ENCODE measurements around the gene FOXL2. TPM values are rescaled to one million over a fixed set of nuclear protein-coding genes. Genes with fewer than 3 reads are reported as not detected.

The FOXL2 gene
- total RNA-seq, 6 experiments from 2014 or later: 0.71 to 8.0 (median 7.0) TPM

DNA sequence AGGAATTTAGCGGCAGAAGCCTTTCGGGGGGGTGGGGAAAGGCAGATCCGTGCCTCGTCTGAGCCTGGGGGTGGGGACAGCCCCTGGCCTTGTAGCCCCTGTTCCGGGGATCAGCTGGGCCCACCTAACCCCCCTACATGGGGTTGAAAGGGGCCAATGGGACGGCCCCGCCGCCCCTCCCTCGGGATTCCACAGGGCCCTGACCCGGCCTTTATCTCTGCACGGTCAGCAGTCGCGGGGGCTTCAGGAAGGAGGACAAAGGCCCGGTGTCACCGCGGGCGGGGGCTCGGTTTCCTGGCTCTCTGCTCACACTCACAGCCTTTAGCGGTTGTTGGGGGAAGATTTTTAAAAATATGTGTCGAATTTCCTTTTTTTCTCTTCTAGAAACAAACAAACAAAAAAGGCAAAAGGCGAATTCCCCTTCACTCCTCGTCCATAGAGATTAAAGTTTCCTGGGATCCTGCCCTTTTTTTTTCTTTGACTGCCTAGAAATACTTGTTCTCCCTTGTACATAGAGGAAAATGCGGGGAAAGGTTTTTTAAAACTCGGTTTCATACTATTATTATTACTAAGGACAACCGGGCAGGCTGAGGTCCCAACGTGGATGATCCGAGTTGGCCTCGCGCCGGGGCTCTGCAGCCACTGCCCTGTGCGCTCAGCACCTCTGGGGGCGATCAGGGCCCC is 7.9 kb downstream of the FOXL2 start:
- no peaks in the 10 kb centered on the region for H3K9me3 Mint-ChIP-seq
- H3K27me3 Mint-ChIP-seq (ENCODE audit: insufficient read depth): peaks cover 47% of the 10 kb centered on the region
- no peak for DNase-seq
- peaks cover 17% of the 10 kb centered on the region for H3K4me1 Mint-ChIP-seq (ENCODE audit: low read depth)
- TF ChIP-seq, protein P1, sequence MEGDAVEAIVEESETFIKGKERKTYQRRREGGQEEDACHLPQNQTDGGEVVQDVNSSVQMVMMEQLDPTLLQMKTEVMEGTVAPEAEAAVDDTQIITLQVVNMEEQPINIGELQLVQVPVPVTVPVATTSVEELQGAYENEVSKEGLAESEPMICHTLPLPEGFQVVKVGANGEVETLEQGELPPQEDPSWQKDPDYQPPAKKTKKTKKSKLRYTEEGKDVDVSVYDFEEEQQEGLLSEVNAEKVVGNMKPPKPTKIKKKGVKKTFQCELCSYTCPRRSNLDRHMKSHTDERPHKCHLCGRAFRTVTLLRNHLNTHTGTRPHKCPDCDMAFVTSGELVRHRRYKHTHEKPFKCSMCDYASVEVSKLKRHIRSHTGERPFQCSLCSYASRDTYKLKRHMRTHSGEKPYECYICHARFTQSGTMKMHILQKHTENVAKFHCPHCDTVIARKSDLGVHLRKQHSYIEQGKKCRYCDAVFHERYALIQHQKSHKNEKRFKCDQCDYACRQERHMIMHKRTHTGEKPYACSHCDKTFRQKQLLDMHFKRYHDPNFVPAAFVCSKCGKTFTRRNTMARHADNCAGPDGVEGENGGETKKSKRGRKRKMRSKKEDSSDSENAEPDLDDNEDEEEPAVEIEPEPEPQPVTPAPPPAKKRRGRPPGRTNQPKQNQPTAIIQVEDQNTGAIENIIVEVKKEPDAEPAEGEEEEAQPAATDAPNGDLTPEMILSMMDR (IDR thresholded peaks at IDR 0.05): no peak
- H3K36me3 Mint-ChIP-seq (ENCODE audit: low read depth): peaks cover 6% of the 10 kb centered on the region; the same call in 1 of the 2 replicates
- H3K4me3 Mint-ChIP-seq: no peak overlapping the region
- no peak overlapping the region for H3K27ac Mint-ChIP-seq

DNA sequence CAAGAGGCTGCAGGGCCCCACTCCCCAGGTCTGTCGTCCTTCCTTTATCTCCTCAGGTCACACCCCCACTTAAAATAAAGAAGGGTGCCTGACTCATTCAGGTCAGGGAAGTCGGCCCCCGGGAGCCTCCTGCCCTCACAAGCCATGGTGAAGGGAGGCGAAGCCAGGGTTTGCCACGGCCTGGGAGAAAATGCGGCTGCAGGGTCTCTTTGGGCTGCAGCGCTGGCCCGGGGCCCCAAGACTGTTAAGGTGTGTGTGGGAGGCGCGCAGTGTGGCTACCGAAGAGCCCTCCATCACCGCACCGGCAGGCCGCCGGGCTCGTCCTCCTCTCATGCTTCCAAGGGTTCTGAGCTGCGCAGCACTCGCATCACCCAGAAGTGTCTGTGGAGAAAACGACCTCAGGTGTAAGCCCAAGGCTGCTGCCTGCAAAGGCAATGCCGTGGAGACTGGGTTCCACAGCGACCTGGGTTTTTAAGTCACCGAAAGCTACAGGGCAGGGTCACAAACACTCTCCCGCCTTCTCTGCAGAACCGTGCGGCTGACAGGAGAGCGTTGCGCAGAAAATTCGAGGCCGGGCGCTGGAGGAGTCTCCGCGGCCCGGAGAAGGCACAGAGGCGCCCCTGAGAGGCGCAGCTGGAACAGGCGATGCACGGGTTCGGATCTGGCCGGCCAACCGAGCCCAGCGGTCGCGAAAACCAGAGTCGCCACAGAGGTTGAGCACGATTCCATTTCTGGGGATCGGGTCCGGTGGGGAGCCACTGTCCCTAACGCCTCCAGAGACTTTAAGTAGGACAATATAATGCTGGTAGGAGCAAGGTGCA is 8.7 kb downstream of the FOXL2 start:
- no peak overlapping the region for H3K4me3 Mint-ChIP-seq
- no peak overlapping the region for H3K27ac Mint-ChIP-seq
- peaks cover 43% of the 10 kb centered on the region for H3K27me3 Mint-ChIP-seq (ENCODE audit: insufficient read depth)
- peaks cover 12% of the 10 kb centered on the region for H3K4me1 Mint-ChIP-seq (ENCODE audit: low read depth)
- TF ChIP-seq, protein P1 (IDR thresholded peaks at IDR 0.05): no peak
- no peak for DNase-seq
- H3K9me3 Mint-ChIP-seq: no peaks in the 10 kb centered on the region
- no peaks in the 10 kb centered on the region for H3K36me3 Mint-ChIP-seq (ENCODE audit: low read depth)

DNA sequence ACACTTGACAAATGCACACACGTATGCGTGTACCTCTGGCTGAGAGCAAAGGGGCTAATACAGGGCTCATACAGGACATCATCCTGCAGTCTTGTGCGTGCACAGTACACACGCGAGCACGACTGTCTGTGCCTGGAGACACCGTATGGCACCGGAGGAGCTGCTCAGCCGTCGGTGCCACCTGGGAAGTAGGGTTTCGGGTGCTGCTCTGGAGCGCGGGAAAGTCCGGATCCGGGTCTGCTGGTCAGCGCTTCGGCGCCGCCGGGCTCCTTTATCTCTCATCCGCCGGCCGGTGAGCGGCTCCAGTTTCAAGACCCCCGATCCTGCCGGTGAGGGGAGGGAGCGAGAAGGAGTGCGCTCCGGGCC is 9.3 kb downstream of the FOXL2 start:
- Mint-ChIP-seq H3K4me1 (ENCODE audit: low read depth) (peaks cover 12% of the 10 kb centered on the region), H3K27me3 (ENCODE audit: insufficient read depth) (peaks cover 48% of the 10 kb centered on the region), H3K9me3 (no peaks in the 10 kb centered on the region), H3K36me3 (ENCODE audit: low read depth) (no peaks in the 10 kb centered on the region), H3K4me3 (no peak overlapping the region), H3K27ac (no peak overlapping the region)
- DNase-seq: no peak
- TF ChIP-seq, protein P1 (IDR thresholded peaks at IDR 0.05): no peak

DNA sequence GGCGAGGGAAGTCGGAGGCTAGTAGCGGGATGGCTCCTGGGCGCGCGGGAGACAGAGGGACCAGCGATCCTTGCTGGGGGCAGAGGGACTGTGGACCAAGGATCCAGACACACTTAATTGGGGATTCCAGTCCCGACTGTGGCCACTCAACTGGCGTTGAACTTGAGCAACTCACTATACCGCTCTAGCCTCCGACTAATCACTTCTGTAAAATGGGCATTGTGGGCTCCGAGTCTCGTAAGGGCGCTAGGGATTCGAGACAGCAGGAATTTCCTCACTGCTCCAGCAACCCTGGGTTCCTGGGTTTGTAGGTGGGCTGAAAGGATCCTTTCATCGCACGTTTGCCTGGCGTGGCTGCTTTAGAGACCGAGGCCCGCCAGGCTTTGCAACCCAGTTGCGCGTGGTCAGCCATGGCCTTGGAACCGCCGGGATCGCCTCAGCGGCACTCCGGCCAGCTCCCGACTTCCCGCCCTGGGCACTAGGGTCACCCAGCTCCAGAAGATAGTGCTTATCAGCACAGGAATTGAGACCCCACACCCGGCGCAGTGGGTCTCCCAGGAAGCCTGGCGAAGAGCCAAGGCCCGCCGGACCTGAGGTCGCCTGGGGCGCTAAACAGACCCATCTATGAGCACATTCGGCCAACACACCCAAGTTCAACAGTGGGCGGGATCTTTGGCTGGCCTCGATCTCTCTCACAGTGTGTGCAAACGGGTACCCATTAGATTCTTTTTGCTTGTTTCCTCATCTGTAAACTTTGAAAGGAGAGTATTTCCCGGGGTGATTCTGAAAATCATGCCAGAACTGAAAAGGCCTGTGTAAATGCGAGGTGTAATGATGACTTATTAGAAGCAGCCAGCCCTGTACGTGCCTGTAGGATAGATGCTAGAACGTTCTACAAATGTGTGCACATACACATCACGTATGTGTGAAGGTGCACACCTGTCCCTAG is 9.9 kb downstream of the FOXL2 start:
- peaks cover 12% of the 10 kb centered on the region for H3K4me1 Mint-ChIP-seq (ENCODE audit: low read depth)
- no peak overlapping the region for H3K27ac Mint-ChIP-seq
- DNase-seq: no peak
- H3K4me3 Mint-ChIP-seq: peak overlapping the region; percentile 76
- TF ChIP-seq, protein P1 (IDR thresholded peaks at IDR 0.05): no peak
- no peaks in the 10 kb centered on the region for H3K9me3 Mint-ChIP-seq
- no peaks in the 10 kb centered on the region for H3K36me3 Mint-ChIP-seq (ENCODE audit: low read depth)
- peaks cover 49% of the 10 kb centered on the region for H3K27me3 Mint-ChIP-seq (ENCODE audit: insufficient read depth)
